Psoas muscle (tissue), 8 donors: Measurements from ENCODE around the gene ZNF236. TPM values are rescaled to one million over a fixed set of nuclear protein-coding genes. Genes with fewer than 3 reads are reported as not detected.

Experiments
- ATAC-seq, 4 donors: fragments of 200-7000 bp; cut with Tn5 transposase; one replicate each; pipeline ENCODE4 v1.9.1; 2020; ENCODE audit warnings: moderate library complexity in 3 of 4, mild to moderate bottlenecking in 2 of 4
- DNase-seq, 2 donors: peaks; one replicate each; pipeline ENCODE4 v3.0.0-alpha.2; 2020
- H3K27ac ChIP-seq: fragments of 200-600 bp; one replicate; pipeline ENCODE4 v1.8.0; 2022
- H3K27me3 ChIP-seq, 3 donors: fragments of 200-600 bp in 1 of 3; one replicate each; pipeline versions ENCODE4 v1.6.1 to v1.8.0; 2013 to 2022; ENCODE audit warnings: low read length in 2 of 3, mild to moderate bottlenecking in 2 of 3, moderate library complexity in 1 of 3; ENCODE audit not compliant: insufficient read depth in 3 of 3
- H3K36me3 ChIP-seq, 2 donors: fragments of 200-600 bp in 1 of 2; one replicate each; pipeline versions ENCODE4 v1.6.1 to v1.8.0; 2013 to 2022; ENCODE audit warnings: low read depth in 1 of 2, mild to moderate bottlenecking in 1 of 2, moderate library complexity in 1 of 2; ENCODE audit not compliant: insufficient read depth in 1 of 2
- H3K4me1 ChIP-seq: fragments of 200-600 bp; one replicate; pipeline ENCODE4 v1.8.0; 2022
- H3K4me3 ChIP-seq: fragments of 200-600 bp; one replicate; pipeline ENCODE4 v1.8.0; 2022; ENCODE audit warnings: mild to moderate bottlenecking
- H3K9me3 ChIP-seq: fragments of 200-600 bp; one replicate; pipeline ENCODE4 v1.8.0; 2022
- CTCF ChIP-seq: fragments of 200-600 bp; IDR thresholded peaks from one replicate; pipeline ENCODE4 v1.8.0; 2022; ENCODE audit warnings: antibody characterized with exemption
- WGBS, 3 donors: extraction: QIAGEN DNeasy Blood & Tissue Kit; methylation state at CpG; one replicate each; pipeline versions ENCODE4 v1.1.6 to v1.1.7; 2013; 5-methylcytosine and 5-hydroxymethylcytosine counted together
- intact Hi-C, 2 donors: fragments of 100-400 bp; cut with DNase I; formaldehyde crosslinking; loops; one replicate each; pipeline versions ENCODE4 v1.11.0 to v1.14.2; 2022
- polyA plus RNA-seq, 3 donors: library from polyadenylated mRNA; stranded (reverse); fragments of 200-250 nt; gene quantifications; one replicate each; pipeline ENCODE4 v1.2.3, GENCODE V29; 2013
- total RNA-seq, 4 donors: library from RNA; stranded (reverse); fragmentation: NEBNext Ultra II Directional in 2 of 4; extraction: Animal tissue kit (Norgen Biotek cat#: 25700) in 2 of 4; gene quantifications; one replicate each; pipeline versions ENCODE4 v1.2.1 to v1.2.4, GENCODE V29; 2021 to 2023
- donor health status: healthy with polysubstance abuse.
- donor health status: DM: no; HTN: no; CAD: no; lungs with moderate emphysema.
- donor health status: Bipolar disorder and iron deficiency.
- donor health status: healthy.
- donor health status: DM: yes; HTN: yes; CAD: no.
- donor health status: DM: no; HTN: no; CAD: no.
- donor health status: DM: no; HTN: no; CAD: no.
- donor health status: DM: yes; HTN: yes; CAD: no.

Gene ZNF236
- total and polyA plus RNA-seq, 7 donors: 0.76 to 9.4 (median 7.5) TPM

GRCh38 chr18:76817888-76818611 lies 4.3 kb upstream of the ZNF236 start:
- no peaks in the 10 kb centered on the region for H3K9me3 ChIP-seq
- no peak for DNase-seq
- ATAC-seq: no peak
- WGBS, 3 donors: 88 to 91% (median 89%) methylated on average over 17 of the region's 17 CpGs
- peaks cover 8% of the 10 kb centered on the region for H3K4me1 ChIP-seq
- no peak for TF ChIP-seq CTCF
- H3K27me3 ChIP-seq: no peaks in the 10 kb centered on the region
- H3K36me3 ChIP-seq: peaks cover 0 to 14% of the 10 kb centered on the region in 2 donors
- no peak overlapping the region for H3K27ac ChIP-seq
- no peak overlapping the region for H3K4me3 ChIP-seq
- intact Hi-C loops: no loop called here

- H3K4me1 ChIP-seq: peaks cover 19% of the 10 kb centered on the region
- ATAC-seq (no peak), DNase-seq (no peak)
- no peaks in the 10 kb centered on the region for H3K27me3 ChIP-seq
- no peaks in the 10 kb centered on the region for H3K9me3 ChIP-seq
- WGBS, 3 donors: 95 to 97% (median 95%) methylated on average over 11 of the region's 11 CpGs
- no peak overlapping the region for H3K4me3 ChIP-seq
- H3K27ac ChIP-seq: no peak overlapping the region
- H3K36me3 ChIP-seq: peaks cover 0 to 14% of the 10 kb centered on the region in 2 donors
- no peak for TF ChIP-seq CTCF
- intact Hi-C loops: no loop called here
Observed at GRCh38 chr18:76819411-76820136, 2.8 kb upstream of the ZNF236 start.

GRCh38 chr18:76821356-76821874 lies 942 bp upstream of the ZNF236 start:
- H3K9me3 ChIP-seq: no peaks in the 10 kb centered on the region
- no peak for DNase-seq
- H3K27ac ChIP-seq: peak overlapping the region; percentile 97
- intact Hi-C loops: no loop called here
- ATAC-seq: peak in 3 of 4 donors; percentile 35 to 62 (median 38)
- peak overlapping the region; percentile 98 for H3K4me3 ChIP-seq
- 0 to 1% (median 1%) methylated on average over 12 of the region's 12 CpGs for WGBS, 3 donors
- H3K4me1 ChIP-seq: peaks cover 21% of the 10 kb centered on the region
- H3K27me3 ChIP-seq: no peaks in the 10 kb centered on the region
- no peak for TF ChIP-seq CTCF
- H3K36me3 ChIP-seq: peaks cover 0 to 6% of the 10 kb centered on the region in 2 donors

- ATAC-seq: peak; percentile 73 to 81 (median 78)
- Histone ChIP-seq H3K27me3 (no peaks in the 10 kb centered on the region), H3K4me3 (peak overlapping the region; percentile 98), H3K9me3 (no peaks in the 10 kb centered on the region), H3K27ac (peak overlapping the region; percentile 97), H3K36me3 (peaks cover 0 to 3% of the 10 kb centered on the region in 2 donors), H3K4me1 (peaks cover 21% of the 10 kb centered on the region)
- intact Hi-C loops: no loop called here
- peak; percentile 63 to 82 for DNase-seq
- 0 to 1% (median 1%) methylated on average over 26 to 83 of the region's 88 CpGs for WGBS, 3 donors
- TF ChIP-seq CTCF: no peak
Observed at GRCh38 chr18:76821875-76822505, 367 bp upstream of the ZNF236 start.
